HG03521 (cell line): ENCODE measurements around the gene IP6K3.

Experiments used
- ATAC-seq: cut with Tn5 transposase; IDR thresholded peaks from one replicate; pipeline ENCODE4 v1.9.1; 2021; ENCODE audit warnings: mild to moderate bottlenecking, moderate library complexity; ENCODE audit not compliant: unreplicated experiment

IP6K3 gene, protein sequence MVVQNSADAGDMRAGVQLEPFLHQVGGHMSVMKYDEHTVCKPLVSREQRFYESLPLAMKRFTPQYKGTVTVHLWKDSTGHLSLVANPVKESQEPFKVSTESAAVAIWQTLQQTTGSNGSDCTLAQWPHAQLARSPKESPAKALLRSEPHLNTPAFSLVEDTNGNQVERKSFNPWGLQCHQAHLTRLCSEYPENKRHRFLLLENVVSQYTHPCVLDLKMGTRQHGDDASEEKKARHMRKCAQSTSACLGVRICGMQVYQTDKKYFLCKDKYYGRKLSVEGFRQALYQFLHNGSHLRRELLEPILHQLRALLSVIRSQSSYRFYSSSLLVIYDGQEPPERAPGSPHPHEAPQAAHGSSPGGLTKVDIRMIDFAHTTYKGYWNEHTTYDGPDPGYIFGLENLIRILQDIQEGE

DNA sequence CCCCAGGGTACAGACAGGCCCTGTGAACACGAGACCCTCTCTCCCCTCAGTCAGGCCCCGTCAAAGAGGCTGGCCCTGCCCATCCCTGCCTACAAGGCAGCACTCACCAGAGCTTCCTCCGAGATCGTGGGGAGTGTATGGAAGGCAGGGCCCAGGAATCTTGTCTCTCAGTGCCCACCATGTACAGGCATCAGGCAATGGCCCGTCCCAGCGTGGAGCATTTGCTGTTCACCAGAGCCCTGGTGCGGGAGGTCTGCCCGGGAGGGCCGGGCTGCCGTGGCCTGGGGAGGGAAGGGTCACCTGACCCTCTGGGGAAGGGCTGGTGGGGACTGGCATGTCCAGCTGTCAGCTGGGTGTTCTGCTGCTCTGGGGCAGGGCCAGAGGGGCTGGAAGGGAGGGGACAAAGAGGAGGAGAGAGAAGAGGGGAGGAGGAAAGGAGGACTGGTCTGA, at the start of gene IP6K3:
Gene IP6K3, minus strand, starts transcription at position 255 of the 450 bp plus-strand sequence. CDS start 11,429 bp downstream, outside the sequence.
- ATAC-seq = no peak

DNA sequence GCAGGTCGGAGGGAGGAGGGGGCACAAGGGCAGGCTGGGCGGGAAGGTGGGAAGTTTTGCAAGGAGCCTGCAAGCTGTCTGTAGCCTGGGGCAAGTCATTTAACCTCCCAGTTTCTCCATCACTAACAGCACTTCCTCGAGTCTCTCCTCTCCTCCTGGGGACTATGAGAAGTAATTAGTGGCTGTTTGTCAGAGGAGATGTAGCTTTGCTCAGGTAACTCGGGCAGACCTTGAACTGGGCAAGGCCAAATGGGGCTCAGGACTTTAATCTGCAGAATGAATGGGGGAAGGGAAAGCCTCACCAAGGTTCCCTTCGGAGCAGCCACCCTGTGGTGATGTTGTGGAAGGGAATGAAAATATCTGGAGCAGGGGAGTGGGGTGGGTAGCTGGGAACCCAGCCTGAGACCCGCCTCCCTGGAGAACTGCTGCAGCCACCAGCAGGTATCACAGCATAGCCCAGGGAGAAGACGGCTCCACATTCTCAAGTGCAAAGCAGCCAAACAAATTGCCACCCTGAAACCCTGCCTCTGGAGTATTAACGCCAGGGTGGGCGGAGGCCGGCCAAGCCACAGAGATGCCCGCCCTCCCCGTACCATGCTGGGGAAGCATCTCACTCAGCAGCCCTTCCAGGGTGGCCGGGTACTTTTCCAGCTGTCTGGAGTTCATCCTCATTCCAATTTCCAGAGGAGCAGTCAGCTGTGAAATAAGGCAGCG, 48.4 kb upstream of the IP6K3 start:
- no peak for ATAC-seq

DNA sequence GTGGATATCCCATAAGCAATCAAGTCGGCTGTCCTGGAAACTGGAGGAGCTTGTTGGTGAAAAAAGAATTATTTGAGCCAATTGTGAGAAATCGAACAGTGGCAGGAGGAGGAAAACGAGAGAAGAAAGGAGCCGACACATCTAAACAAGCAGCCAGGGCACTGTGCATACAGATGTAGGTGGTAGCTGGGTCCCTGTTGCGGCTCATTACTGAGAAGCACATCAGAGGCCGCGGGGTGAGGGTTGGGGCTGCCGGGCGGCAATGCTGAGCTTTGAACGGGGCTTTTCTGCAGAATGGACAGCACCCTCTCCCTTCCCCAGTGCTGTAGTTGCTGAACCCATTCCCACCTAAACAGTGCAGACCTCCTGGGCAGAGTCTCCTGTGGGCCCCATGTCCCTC, 46.3 kb upstream of the IP6K3 start:
- no peak for ATAC-seq

DNA sequence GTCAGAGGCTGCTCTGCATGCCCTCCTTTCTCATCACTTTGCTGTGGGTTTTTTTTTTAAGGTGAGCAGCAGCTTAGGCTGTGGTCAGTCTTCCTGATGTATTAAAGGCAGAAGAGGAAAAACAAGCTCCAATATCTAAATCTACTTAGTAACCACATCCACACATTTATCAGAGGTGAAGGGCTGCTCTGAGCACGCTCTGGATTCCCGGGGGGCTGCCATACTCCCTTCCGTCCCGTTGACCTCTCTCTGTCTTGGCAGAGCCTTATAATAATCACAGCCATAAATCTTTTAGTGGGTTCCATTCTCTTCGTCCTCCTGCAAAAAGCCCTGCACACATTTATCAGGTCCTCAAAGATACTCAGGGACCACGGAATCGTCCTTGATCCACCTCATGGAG, 44.9 kb upstream of the IP6K3 start:
- ATAC-seq = no peak

DNA sequence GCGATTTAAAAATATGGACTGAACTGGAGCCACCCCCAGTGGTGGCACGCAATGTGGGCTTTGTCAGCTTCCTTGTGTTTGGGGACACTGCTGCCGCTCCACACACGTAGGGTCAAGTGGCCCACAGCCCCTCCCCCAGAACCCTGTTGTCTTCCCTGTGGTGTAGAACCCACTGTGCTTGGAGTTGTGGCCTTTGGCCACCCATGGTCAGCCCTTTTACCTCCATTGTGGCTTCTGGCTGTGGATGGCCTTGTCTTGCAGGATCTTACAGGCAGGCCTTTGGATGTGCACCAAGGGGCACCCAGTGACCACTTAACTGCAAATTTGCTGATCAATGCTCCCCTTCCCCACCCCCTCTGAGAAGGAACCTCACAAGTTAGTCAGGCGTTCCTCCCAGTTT, 44.2 kb upstream of the IP6K3 start:
- no peak for ATAC-seq

DNA sequence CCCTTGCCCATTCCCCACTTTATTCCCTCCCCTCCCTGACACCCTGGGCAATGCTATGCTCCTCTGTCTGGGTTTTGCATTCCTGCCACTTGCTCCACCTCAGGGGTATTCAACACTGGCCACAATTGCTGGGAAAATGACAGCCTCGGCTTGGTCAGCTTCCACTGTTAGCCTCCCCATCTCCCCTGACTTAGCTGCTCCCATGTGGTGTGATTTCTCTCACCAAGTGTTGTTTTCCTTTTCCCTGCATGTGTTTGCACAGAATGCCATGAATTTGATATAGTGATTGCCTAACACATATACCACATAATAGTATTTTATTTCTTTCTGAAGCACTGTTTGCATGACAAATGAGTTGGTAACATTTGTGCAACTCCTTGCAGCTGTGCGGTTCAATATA, 43.7 kb upstream of the IP6K3 start:
- no peak for ATAC-seq

DNA sequence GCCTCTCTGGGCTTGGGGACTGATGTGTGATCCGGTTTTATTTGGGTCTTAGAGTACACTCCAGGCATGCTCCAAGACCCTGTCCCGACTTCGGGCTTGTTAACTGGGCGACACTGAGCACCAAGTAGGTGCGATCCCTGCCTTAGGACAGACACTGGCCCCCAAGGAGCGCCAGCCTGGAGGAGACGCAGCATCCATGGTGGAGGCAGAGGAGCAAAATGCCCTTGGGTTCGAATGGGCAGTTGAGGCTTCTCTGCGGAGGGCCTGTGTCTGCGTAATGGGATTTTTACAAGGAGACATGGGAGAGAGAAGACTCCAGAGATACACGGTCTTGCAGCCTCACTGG, 42.8 kb upstream of the IP6K3 start:
- ATAC-seq = no peak

DNA sequence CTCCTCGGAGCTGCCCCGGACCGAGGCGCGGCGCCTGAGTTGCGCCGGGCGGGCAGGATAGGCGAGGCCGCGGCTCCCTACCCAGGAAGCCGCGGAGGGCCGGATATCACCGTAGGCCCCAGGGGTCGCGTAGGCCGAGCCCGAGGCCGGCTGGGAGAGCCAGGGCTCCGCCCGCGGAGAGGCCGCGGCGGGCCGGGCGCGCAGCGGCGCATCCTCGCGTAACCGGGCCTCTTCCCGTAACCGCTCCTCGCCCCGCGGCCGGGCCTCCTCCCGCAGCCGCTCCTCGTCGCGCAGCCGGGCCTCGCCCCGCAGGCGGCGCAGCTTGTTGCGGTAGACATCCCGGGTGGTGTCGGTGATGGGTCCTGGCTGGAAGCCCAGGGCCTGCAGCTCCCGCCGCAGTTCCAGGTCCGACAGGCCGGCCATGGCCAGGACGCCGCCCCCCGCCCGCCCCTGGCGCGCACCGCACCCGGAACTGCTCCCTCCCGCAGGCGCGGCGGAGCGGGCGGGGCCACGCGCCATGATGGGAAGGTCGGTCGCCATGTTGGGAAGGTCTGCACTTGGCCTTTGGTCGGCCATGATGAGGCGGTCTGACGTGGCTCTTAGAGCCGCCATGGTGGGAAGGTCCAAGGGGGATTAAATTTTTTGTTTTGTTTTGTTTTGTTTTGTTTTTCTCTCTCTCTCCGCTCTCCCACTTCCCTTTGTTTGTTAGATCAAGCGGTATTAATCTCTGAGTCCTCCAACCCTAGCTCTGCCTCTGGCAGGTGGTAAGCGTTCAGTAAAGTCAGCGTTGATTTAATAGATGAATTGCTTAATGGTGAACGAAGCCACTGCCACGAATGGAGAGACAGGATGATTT, 42.2 kb upstream of the IP6K3 start, which contains the start of gene LEMD2:
Gene LEMD2, minus strand, starts transcription at position 437 of the 856 bp plus-strand sequence. Its CDS starts 14 bp downstream, at position 423.
- peak; percentile 86 for ATAC-seq

DNA sequence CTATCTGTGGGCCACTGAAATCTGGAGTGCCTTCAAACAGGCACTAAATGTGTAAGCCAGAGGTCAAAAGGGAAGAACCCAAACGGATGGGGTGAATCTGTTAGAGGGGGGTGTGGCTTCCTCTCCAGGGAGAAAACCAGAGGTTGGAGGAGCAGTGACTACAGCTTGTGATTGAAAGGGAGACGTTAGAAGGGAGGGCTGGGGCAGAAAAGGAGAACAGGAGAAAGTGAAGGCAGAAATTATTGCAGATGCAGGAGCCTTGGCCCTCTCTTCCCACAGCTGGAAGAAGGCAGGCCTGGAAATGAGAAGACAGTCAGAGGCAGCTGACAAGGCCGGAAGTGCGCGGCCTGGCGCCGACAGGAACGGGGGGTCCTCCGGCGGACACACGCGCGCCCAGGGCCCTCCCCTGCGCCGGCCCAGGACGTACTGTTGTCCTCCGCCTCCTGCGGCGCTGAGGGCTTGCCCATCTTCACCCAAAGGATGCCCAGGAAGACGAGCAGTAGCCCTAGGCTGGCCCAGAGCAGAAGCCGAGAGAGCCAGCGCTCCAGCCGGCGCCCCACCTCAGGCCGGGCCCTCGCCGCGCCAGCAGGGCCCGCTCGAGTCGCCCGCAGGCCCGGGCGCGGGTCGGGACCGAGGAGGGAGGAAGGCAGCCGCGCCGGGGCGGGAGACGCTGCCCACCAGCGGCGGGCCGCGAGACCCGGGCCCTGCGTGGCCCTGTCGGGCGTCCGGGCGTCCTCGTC, 41.4 kb upstream of the IP6K3 start:
- ATAC-seq = peak; percentile 39

DNA sequence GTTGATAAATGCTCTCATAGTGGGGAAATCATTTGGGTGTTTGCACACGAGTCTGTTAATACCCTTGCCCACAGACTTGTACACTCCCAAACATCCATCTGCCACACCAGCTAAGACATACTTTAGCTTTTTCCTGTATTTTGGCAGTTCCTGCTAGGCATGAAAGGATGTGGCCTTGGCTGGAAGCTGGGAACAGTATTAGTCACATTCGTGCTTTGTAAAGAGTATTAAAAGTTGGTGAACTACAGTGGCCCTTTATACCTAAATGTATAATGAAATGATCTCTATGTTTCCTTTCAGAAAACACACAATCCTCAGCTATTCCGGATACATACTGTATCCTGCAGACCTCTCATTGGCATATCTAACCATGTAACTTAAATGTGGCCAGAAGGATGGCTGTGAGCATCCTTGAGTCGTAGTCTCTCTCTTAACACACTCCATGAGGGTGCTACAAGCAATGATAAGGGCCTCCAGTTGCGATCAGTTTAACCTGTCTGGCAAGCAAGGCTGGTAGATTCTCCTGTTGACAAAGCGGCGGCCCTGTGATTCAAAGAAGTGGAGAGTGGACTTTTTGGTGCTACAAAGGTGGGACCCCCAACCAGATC, 40.7 kb upstream of the IP6K3 start:
- no peak for ATAC-seq

DNA sequence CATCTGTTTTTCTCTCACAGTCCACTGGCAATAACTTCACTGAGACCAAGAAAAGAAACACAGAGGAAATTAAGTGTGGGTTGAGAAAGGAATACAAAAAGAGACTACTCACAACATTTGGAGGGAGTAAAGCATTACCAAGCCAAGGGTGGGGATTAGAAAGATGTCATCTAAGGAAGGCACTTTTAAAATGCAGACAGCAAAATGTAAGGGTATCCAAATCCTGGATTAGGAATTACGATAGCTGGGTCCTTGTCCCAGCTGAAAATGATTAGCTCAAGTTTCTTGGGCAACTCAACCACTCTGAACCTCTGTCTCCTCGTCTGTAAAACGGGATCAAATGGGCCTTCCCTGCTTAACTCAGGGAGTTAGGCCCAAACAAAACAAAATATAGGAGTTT, 40.0 kb upstream of the IP6K3 start:
- no peak for ATAC-seq

DNA sequence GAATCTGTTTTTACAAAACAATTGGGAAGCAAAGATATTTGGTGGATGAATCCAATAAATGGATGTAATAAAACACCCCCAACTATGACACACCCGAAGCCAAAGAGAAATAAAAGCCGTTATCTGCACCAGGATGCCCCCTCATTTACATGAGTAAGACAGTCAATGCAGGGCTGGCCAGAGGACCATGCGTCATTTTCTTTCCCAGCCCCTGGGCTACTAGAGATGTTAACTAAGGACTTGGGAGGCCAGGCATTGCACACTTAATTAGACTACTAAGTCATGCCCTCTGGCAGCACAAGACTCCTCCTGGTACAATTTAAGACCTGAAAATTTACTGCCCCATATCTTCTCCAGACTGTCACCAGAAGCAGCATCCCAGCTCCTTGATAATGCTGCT, 39.1 kb upstream of the IP6K3 start:
- ATAC-seq = no peak

DNA sequence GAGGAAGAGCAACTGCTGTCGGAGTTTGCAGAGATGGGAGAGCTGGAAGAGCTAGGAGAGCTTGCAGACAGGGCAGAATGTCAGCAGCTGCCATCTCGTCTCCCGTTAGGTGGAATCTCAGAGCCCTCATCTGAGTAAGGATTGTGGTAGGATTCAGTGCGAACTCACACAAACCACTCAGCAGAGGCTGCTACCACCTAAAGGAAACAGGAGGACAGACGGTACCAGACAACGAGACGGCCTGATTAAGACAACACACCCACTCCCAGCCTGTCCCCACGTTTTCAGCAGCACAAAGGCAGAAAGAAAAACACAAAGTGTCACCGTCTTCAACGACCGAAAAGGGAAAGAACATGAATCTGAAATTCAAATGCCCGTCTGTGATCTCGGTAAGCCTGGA, 38.1 kb upstream of the IP6K3 start:
- no peak for ATAC-seq

DNA sequence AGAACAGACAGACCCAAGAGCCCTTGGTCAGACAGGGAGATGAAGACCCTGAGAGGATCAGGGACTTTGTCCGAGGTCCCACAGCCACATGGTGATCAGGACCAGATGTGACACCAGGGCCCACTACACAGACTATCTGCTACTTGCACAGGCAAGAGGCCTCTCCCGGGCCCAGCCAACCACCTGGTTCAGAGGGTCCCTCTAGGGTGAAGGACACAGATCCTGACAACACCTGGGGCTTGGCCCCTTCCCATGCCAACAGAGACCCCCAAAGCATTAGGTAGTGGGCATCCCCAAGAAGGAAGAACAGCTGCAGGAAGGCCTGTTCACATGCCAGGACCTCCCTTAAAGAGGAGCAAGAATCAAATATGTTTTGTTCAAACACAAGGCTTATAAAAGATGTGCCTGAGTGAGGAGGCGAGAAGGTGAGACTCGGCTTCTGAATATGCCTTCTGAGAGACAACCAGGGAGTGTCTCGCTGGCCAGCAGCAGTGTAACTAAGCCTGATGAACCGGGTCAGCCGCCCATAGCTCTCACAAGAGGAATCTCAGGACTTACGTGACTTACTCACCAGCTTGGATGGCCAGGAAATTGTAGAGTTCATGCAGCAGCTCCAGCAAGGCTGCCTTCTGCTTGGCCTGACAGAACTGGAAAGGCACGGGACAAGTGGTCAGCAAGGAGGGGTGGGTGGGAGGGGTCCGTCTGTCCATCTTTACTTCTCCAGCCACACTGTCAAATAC, 37.2 kb upstream of the IP6K3 start:
- no peak for ATAC-seq

DNA sequence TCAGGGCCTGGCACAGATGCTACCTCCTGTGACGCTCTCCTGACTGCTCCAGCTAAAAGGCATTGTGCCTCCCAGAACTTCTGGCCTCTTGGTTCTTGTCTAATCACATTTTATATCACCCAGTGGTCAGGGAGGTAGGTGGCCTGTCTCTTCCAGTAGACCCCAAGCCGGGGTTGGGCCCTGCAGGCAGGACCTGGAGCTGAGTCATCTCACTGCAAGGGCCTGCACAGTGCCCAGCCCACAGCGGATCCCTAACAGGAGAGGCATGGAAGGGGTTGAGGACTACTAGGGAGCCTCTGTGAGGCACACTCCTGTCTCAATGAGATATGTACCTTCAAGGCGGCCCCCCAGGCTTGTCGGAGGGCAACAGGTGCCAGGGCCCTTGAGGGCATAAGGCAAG, 35.9 kb upstream of the IP6K3 start:
- no peak for ATAC-seq

DNA sequence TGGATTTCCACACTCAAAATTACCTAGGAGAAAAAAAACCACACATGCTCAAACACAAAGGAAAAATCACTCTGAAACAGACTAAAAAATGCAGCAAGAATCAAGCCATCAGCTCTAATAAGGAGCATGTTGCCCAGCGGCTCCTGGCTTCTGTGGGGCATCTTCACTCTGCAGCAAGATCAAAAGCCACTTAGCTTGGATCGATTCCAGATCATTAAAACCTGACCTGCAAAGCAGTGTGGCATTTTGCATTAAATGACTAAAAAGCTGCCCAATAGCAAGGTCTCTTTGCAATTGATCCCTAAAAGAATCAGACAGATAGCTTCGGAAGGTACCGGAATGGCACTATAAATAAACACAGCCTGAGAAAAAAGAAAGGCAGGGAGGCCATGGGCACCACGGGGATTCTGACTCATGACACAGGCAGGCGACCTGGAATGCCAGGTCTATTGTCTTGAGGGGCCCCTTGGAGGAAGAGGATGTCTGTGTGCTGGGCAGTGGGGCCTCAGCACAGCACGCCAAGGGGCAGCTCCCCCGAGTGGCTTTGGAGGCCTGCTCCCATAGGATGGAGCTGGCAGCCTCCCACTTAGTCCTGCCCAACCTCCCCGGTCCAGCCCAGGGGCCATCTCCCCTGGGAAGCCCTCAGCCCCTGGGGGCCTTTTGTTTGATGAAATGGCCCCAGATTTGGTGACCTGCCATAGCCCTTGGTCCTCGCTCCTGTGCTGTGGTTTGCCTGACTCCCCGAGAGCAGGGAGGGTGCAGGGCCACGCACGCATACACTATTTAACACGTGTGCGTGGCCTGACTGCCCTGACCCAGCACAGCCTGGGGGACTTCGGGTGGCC, 34.6 kb upstream of the IP6K3 start:
- no peak for ATAC-seq

DNA sequence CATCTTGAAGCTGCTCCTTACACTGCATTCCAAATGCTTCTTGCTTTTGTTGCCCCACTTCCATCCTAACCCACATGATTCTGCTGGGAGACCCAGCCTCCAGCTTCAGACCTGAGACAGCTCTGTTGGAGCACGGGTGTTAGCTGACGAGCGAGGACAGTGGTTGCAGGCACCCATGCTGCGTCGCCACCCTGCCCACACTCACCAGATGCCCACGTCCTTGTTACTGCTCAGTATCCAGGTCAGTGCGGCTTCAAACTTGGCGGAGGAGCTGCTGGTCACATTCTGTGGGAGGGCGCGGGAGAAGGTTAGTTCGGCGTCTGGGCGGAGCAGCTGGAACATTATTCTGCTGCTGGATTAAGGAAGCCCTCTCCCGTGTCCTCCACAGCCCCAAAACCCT, 33.2 kb upstream of the IP6K3 start:
- ATAC-seq = no peak

DNA sequence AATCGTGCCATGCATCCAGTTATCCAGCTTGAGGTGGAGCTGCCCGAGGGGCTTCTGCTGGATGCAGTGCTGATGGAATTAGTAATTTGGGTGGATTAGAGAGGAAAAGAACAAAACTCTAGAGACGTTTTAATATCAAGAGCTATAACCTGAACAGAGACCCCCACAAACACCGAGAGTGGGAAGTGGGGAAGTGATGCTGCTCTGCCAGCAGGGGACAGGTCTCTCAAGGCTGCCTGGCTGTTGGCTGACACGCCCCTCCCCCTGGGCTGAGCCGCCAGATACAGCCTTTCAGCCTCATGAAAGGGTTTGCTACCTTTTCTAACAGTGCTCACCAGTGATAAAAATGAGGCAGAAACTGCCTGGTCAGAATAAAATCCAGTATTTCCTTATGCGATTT, 32.6 kb upstream of the IP6K3 start:
- no peak for ATAC-seq
